A549 (cell line): ENCODE results near the gene KRT33B. TPM values are rescaled to one million over a fixed set of nuclear protein-coding genes. Genes with fewer than 3 reads are reported as not detected.

Experiments used
- ATAC-seq, 2 experiments: fragments of 200-7000 bp in 1 of 2; fragments of >200 bp in 1 of 2; cut with Nextera tagmentation in 1 of 2; cut with Tn5 transposase in 1 of 2; 3 replicates each; pipeline versions ENCODE4 v1.8.0 to v1.9.1; 2018 to 2020; ENCODE audit warnings: mild to moderate bottlenecking in 1 of 2, moderate library complexity in 1 of 2
- CTCF ChIA-PET: fragments of 300-600 bp; sonication (Branson Sonifier 250); formaldehyde crosslinking; extraction: SDS; loops from one replicate; lab custom pipeline; 2021; ENCODE audit warnings: antibody characterized with exemption, inconsistent platforms; lab: Yijun Ruan, JAX
- POLR2A ChIA-PET: fragments of 350-600 bp; formaldehyde crosslinking; extraction: SDS; loops from one replicate; lab custom pipeline; 2021; ENCODE audit warnings: antibody characterized with exemption, inconsistent platforms; lab: Yijun Ruan, JAX
- DNase-seq, 2 experiments: peaks; one replicate each; pipeline versions ENCODE4 v3.0.0 to v3.0.0-alpha.2; 2011 to 2016; ENCODE audit warnings: low read depth in 1 of 2, low spot score in 1 of 2
- FAIRE-seq: peaks from 2 replicates; lab custom pipeline; 2011; peaks lifted over from hg19 to GRCh38; lab: Jason Lieb, UNC
- H3K27ac ChIP-seq, 2 experiments: fragments of >200 bp; sonication (Bioruptor Twin); formaldehyde crosslinking; 3 replicates each; pipeline ENCODE4 v1.5.1; 2016 to 2017
- H3K4me1 ChIP-seq: fragments of >200 bp; sonication (Bioruptor Twin); formaldehyde crosslinking; 3 replicates; pipeline ENCODE4 v1.6.1; 2016
- H3K4me2 ChIP-seq: fragments of >200 bp; sonication (Bioruptor Twin); formaldehyde crosslinking; 3 replicates; pipeline ENCODE4 v1.6.1; 2016
- H3K4me3 ChIP-seq: fragments of >200 bp; sonication (Bioruptor Twin); formaldehyde crosslinking; 3 replicates; pipeline ENCODE4 v1.5.1; 2016
- H3K9me3 ChIP-seq: fragments of >200 bp; sonication (Bioruptor Twin); formaldehyde crosslinking; 3 replicates; pipeline ENCODE4 v1.6.1; 2016
- CBX8 ChIP-seq: fragments of 200-600 bp; sonication (generic); IDR thresholded peaks from 2 replicates; pipeline ENCODE4 v1.6.1; 2016
- CEBPB ChIP-seq, 2 experiments: fragments of >200 bp in 1 of 2; sonication (Bioruptor Twin) in 1 of 2; formaldehyde crosslinking in 1 of 2; IDR thresholded peaks; 2 replicates each; pipeline ENCODE4 v1.6.1; 2012 to 2016
- CHD2 ChIP-seq: fragments of 150-350 bp; IDR thresholded peaks from 2 replicates; pipeline ENCODE4 v1.6.1; 2014; ENCODE audit warnings: low read length; ENCODE audit not compliant: partially characterized antibody
- EHMT2 ChIP-seq: fragments of 200-600 bp; sonication (generic); IDR thresholded peaks from 2 replicates; pipeline ENCODE4 v1.6.1; 2016; ENCODE audit warnings: antibody characterized with exemption, low read depth, mild to moderate bottlenecking, moderate library complexity
- EP300 ChIP-seq, 2 experiments: fragments of >200 bp; sonication (Bioruptor Twin); formaldehyde crosslinking; IDR thresholded peaks; 2 replicates in 1 of 2; 3 replicates in 1 of 2; pipeline ENCODE4 v1.6.1; 2016 to 2017
- FOSL2 ChIP-seq, 2 experiments: fragments of 450-650 bp in 1 of 2; fragments of >200 bp in 1 of 2; sonication (Bioruptor Twin) in 1 of 2; formaldehyde crosslinking; IDR thresholded peaks; 2 replicates each; pipeline versions ENCODE4 v1.5.0 to v1.6.1; 2016 to 2020; ENCODE audit warnings: mild to moderate bottlenecking in 1 of 2, moderate library complexity in 1 of 2
- FOXS1 ChIP-seq: fragments of 250-450 bp; sonication (Bioruptor Pico); IDR thresholded peaks from 2 replicates; pipeline ENCODE4 v1.5.0; 2020; ENCODE audit warnings: mild to moderate bottlenecking, moderate library complexity
- GATA3 ChIP-seq: IDR thresholded peaks from 2 replicates; pipeline ENCODE4 v1.6.1; 2012; ENCODE audit warnings: borderline replicate concordance
- HOXB13 ChIP-seq: fragments of 250-450 bp; sonication (Bioruptor Pico); IDR thresholded peaks from 2 replicates; pipeline ENCODE4 v1.5.0; 2020; ENCODE audit warnings: low read depth, mild to moderate bottlenecking, moderate library complexity
- JUN ChIP-seq, 2 experiments: fragments of >200 bp; sonication (Bioruptor Twin); formaldehyde crosslinking; IDR thresholded peaks; 2 replicates in 1 of 2; 3 replicates in 1 of 2; pipeline ENCODE4 v1.6.1; 2016 to 2017
- NR3C1 ChIP-seq: fragments of >200 bp; sonication (Bioruptor Twin); formaldehyde crosslinking; IDR thresholded peaks from 3 replicates; pipeline ENCODE4 v1.6.1; 2017
- RARB ChIP-seq: fragments of 250-450 bp; sonication (Bioruptor Pico); IDR thresholded peaks from 2 replicates; pipeline ENCODE4 v1.8.0; 2021; ENCODE audit warnings: mild to moderate bottlenecking, moderate library complexity
- RFX5 ChIP-seq: fragments of 450-650 bp; IDR thresholded peaks from 2 replicates; pipeline ENCODE4 v1.7.1; 2014; ENCODE audit warnings: antibody characterized with exemption, mild to moderate bottlenecking, moderate library complexity
- TP53 ChIP-seq: fragments of 250-450 bp; sonication (Bioruptor Pico); IDR thresholded peaks from 2 replicates; pipeline ENCODE4 v1.5.0; 2021; ENCODE audit warnings: mild to moderate bottlenecking, moderate library complexity
- ZC3H11A ChIP-seq: fragments of 450-650 bp; IDR thresholded peaks from 2 replicates; pipeline ENCODE4 v1.6.1; 2014; ENCODE audit warnings: antibody characterized with exemption, mild to moderate bottlenecking
- ZNF302 ChIP-seq: fragments of 250-450 bp; sonication (Bioruptor Pico); IDR thresholded peaks from 2 replicates; pipeline ENCODE4 v1.9.0; 2021; ENCODE audit warnings: inconsistent platforms, mild to moderate bottlenecking, moderate library complexity
- ZSCAN20 ChIP-seq: fragments of 250-450 bp; sonication (Bioruptor Pico); IDR thresholded peaks from 2 replicates; pipeline ENCODE4 v1.8.0; 2022; ENCODE audit warnings: mild to moderate bottlenecking, moderate library complexity
- WGBS: methylation state at CpG from one replicate; pipeline ENCODE4 v1.1.6; 2017; ENCODE audit errors: missing lambda C conversion rate; 5-methylcytosine and 5-hydroxymethylcytosine counted together
- polyA plus RNA-seq, 4 experiments: library from polyadenylated mRNA; depleted of rRNA in 3 of 4; stranded (reverse); fragments of >200 nt; fragmentation: RNase III in 1 of 4; extraction: RNeasy Plus Mini Kit Qiagen cat#74134 plus additional on column Dnase treatment in 1 of 4; gene quantifications; 2 replicates in 3 of 4; 3 replicates in 1 of 4; pipeline ENCODE4 v1.2.3, GENCODE V29; 2011 to 2017
- TF ChIP-seq, protein P1 (sequence below): fragments of 250-450 bp; sonication (Bioruptor Pico); IDR thresholded peaks from 2 replicates; pipeline ENCODE4 v1.5.0; 2021; ENCODE audit warnings: mild to moderate bottlenecking, moderate library complexity, borderline replicate concordance
- TF ChIP-seq, protein P2 (sequence below): IDR thresholded peaks from 2 replicates; pipeline ENCODE4 v1.6.1; 2012; ENCODE audit warnings: low read depth, borderline replicate concordance
- TF ChIP-seq, protein P3 (sequence below): fragments of >200 bp; sonication (Bioruptor Twin); formaldehyde crosslinking; IDR thresholded peaks from 3 replicates; pipeline ENCODE4 v1.5.1; 2016
- TF ChIP-seq, protein P4 (sequence below): fragments of 200-600 bp; sonication (generic); IDR thresholded peaks from 2 replicates; pipeline ENCODE4 v1.6.1; 2016; ENCODE audit warnings: antibody characterized with exemption, mild to moderate bottlenecking, moderate library complexity

Gene KRT33B
- polyA plus RNA-seq, 2 of the 4 experiments (the other 2 are of a cell fraction): 0.05 TPM; not detected in 1

DNA sequence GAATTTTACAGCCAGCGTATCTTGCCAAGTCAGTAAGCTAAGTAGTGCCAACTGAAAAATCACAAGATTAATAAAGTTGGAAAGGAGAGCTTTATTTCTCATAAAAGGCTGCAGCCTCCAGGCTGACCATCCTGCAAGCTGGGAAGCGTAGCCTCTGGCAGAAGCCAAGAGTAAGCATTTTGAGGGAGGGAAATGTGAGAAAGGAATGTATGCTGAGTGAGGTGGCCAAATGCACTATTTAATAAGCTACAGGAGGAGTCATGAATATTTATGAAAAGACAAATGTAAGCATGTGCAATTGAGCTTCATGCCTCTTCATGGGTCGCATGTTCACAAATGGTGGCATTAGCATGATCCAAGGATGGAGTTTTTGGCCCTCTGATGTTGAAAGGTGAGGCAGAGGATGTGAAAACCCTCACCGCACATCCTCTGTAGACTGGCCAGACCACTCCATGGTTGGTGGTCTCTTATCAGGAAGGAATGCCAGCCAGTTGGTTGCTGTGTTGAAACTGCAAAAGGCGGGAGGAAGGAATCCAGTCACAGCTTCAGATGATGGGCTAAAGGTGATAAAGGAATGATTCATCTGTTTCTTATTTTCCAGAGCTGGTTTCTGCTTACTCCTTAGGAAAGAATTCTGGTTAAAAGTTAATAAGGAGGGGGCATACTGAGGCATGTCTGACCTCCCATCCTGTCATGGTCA, 9.2 kb downstream of the KRT33B start:
- no peak for DNase-seq
- 65% methylated on average over 5 of the region's 5 CpGs for WGBS
- H3K4me1 ChIP-seq: 0 out of 3 replicates have a peak, but pooled peaks cover 3% of the 10 kb centered on the region
- H3K4me2 ChIP-seq: no peak overlapping the region
- POLR2A ChIA-PET: no interaction called here
- CTCF ChIA-PET: interaction anchor here (0.6 to 1.5 kb wide), 5 partner anchors 31 to 191 kb away, joined by 3 to 4 read pairs (median 3); no protein-coding TSS in a partner anchor
- H3K9me3 ChIP-seq: peaks cover 9% of the 10 kb centered on the region
- no peak for TF ChIP-seq EHMT2
- no peak for TF ChIP-seq FOXS1
- TF ChIP-seq, protein P1, sequence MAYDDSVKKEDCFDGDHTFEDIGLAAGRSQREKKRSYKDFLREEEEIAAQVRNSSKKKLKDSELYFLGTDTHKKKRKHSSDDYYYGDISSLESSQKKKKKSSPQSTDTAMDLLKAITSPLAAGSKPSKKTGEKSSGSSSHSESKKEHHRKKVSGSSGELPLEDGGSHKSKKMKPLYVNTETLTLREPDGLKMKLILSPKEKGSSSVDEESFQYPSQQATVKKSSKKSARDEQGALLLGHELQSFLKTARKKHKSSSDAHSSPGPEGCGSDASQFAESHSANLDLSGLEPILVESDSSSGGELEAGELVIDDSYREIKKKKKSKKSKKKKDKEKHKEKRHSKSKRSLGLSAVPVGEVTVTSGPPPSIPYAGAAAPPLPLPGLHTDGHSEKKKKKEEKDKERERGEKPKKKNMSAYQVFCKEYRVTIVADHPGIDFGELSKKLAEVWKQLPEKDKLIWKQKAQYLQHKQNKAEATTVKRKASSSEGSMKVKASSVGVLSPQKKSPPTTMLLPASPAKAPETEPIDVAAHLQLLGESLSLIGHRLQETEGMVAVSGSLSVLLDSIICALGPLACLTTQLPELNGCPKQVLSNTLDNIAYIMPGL (CRISPR knock-in tag): no peak
- no peak for TF ChIP-seq CHD2
- TF ChIP-seq, protein P2, sequence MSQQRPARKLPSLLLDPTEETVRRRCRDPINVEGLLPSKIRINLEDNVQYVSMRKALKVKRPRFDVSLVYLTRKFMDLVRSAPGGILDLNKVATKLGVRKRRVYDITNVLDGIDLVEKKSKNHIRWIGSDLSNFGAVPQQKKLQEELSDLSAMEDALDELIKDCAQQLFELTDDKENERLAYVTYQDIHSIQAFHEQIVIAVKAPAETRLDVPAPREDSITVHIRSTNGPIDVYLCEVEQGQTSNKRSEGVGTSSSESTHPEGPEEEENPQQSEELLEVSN: 0 out of 2 replicates have a peak, but pooled peaks have one; percentile 44
- H3K4me3 ChIP-seq: no peak overlapping the region
- no peak for FAIRE-seq
- no peak overlapping the region for H3K27ac ChIP-seq
- no peak; a peak in 1 of 6 replicates for ATAC-seq

DNA sequence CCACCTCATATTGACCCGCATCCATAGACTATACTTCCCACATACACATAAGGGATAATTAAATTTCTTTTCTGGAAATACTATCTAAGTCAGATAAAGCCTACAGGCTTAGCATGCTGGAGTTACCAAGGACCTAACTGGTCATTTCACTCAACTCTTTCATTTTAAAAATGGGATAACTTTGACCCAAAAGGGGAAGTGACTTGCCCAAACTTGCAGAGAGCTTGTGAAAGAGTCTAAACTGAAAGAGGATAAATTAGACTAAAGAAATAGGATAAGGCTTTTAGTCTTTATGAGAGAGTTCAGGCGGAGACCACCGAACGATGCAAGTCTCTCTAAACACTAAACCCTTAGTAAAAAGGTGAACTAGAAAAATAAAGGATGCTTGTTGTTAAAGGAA, 15.1 kb downstream of the KRT33B start:
- Histone ChIP-seq H3K27ac (no peak overlapping the region), H3K4me1 (no peaks in the 10 kb centered on the region), H3K4me3 (no peak overlapping the region), H3K4me2 (no peak overlapping the region), H3K9me3 (peaks cover 9% of the 10 kb centered on the region)
- FAIRE-seq (no peak), ATAC-seq (no peak), DNase-seq (no peak)
- ChIA-PET POLR2A (no interaction called here), CTCF (interaction anchor here (0.9 to 2.8 kb wide), 5 partner anchors 10 to 445 kb away, joined by 3 to 9 read pairs (median 4); no protein-coding TSS in a partner anchor)
- TF ChIP-seq ZSCAN20 (no peak), GATA3 (no peak), RFX5 (no peak), EP300 (IDR thresholded peaks at IDR 0.05) (no peak)
- TF ChIP-seq, protein P3, sequence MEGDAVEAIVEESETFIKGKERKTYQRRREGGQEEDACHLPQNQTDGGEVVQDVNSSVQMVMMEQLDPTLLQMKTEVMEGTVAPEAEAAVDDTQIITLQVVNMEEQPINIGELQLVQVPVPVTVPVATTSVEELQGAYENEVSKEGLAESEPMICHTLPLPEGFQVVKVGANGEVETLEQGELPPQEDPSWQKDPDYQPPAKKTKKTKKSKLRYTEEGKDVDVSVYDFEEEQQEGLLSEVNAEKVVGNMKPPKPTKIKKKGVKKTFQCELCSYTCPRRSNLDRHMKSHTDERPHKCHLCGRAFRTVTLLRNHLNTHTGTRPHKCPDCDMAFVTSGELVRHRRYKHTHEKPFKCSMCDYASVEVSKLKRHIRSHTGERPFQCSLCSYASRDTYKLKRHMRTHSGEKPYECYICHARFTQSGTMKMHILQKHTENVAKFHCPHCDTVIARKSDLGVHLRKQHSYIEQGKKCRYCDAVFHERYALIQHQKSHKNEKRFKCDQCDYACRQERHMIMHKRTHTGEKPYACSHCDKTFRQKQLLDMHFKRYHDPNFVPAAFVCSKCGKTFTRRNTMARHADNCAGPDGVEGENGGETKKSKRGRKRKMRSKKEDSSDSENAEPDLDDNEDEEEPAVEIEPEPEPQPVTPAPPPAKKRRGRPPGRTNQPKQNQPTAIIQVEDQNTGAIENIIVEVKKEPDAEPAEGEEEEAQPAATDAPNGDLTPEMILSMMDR: no peak
- whole genome bisulfite sequencing: 70% methylated on average over 4 of the region's 4 CpGs

DNA sequence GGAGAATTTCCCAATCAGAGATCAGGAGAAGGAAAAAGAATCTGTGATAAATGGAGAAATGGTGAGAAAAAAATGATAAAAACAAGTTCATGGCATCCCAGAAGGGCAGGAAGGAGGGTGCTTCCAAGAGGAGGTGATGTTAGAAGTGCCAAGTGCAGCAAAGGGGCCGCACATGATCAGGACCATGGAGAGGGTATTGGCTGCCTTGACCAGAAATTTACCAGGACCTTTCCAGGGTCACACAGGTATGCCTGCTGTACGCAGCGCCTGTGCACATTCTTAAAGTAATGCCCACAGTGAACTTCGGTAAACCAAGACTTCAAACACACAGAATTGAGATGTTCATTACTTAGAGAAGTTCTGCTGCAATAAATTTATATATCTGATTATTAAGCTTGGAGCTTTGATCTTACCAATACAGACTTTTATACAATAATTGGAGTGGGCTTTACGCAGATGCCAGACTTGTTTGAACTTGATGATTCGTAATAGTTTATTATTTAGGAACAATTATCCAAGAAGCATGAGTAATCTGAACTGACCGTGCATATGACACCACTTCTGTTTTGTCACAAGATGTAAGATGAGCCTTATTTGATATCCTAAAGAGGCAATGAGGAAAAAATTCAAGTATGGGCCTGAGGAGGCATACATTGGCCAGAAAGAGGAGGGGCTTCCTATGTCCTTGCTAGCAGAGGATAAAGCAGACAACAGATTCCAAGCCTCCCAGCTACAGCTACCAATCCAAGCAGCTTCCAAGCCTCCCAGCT, 16.8 kb downstream of the KRT33B start:
- H3K4me3 ChIP-seq: no peak overlapping the region
- no peaks in the 10 kb centered on the region for H3K4me1 ChIP-seq
- FAIRE-seq (peak; percentile 32), ATAC-seq (peak in 1 of 2 experiments; percentile 47; a peak in 1 of 6 replicates), DNase-seq (no peak)
- no peak overlapping the region for H3K27ac ChIP-seq
- CTCF ChIA-PET: interaction anchor here (1.1 to 1.8 kb wide), 4 partner anchors 31 to 443 kb away, joined by 3 to 7 read pairs (median 3); no protein-coding TSS in a partner anchor
- H3K4me2 ChIP-seq: no peak overlapping the region
- H3K9me3 ChIP-seq: peaks cover 9% of the 10 kb centered on the region
- no peak for TF ChIP-seq ZNF302
- no peak for TF ChIP-seq TP53 (CRISPR knock-in tag)
- peak; percentile 80 for TF ChIP-seq EHMT2
- TF ChIP-seq FOSL2 (IDR thresholded peaks at IDR 0.05): no peak
- TF ChIP-seq FOSL2 (CRISPR knock-in tag; IDR thresholded peaks at IDR 0.05): no peak
- TF ChIP-seq JUN (IDR thresholded peaks at IDR 0.05): no peak
- no peak for TF ChIP-seq CEBPB (IDR thresholded peaks at IDR 0.05)
- no peak for TF ChIP-seq CBX8
- no peak for TF ChIP-seq GATA3
- TF ChIP-seq ZC3H11A: no peak
- TF ChIP-seq, protein P4, sequence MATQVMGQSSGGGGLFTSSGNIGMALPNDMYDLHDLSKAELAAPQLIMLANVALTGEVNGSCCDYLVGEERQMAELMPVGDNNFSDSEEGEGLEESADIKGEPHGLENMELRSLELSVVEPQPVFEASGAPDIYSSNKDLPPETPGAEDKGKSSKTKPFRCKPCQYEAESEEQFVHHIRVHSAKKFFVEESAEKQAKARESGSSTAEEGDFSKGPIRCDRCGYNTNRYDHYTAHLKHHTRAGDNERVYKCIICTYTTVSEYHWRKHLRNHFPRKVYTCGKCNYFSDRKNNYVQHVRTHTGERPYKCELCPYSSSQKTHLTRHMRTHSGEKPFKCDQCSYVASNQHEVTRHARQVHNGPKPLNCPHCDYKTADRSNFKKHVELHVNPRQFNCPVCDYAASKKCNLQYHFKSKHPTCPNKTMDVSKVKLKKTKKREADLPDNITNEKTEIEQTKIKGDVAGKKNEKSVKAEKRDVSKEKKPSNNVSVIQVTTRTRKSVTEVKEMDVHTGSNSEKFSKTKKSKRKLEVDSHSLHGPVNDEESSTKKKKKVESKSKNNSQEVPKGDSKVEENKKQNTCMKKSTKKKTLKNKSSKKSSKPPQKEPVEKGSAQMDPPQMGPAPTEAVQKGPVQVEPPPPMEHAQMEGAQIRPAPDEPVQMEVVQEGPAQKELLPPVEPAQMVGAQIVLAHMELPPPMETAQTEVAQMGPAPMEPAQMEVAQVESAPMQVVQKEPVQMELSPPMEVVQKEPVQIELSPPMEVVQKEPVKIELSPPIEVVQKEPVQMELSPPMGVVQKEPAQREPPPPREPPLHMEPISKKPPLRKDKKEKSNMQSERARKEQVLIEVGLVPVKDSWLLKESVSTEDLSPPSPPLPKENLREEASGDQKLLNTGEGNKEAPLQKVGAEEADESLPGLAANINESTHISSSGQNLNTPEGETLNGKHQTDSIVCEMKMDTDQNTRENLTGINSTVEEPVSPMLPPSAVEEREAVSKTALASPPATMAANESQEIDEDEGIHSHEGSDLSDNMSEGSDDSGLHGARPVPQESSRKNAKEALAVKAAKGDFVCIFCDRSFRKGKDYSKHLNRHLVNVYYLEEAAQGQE: peak; percentile 90
- no peak for TF ChIP-seq HOXB13
- no peak for TF ChIP-seq NR3C1
- no peak for TF ChIP-seq RARB (CRISPR knock-in tag)
- POLR2A ChIA-PET: interaction anchor here (0.8 kb wide), 1 partner anchor 335 kb away, joined by 3 read pairs; the partner anchor contains the start of gene EIF1
- WGBS: 46% methylated on average over 7 of the region's 7 CpGs
